Coronary artery (tissue), 2 donors: ENCODE data around the gene CAMTA1.

Experiments used
- DNase-seq: peaks from one replicate; pipeline ENCODE4 v3.0.0-alpha.2; 2017; ENCODE audit warnings: low spot score
- H3K27ac ChIP-seq, 2 donors: fragments of 200-600 bp; sonication (generic); one replicate each; pipeline ENCODE4 v1.5.1; 2016 to 2019
- H3K4me3 ChIP-seq: fragments of 200-600 bp; sonication (generic); 2 replicates; pipeline ENCODE4 v1.5.1; 2016; ENCODE audit warnings: mild to moderate bottlenecking, moderate library complexity
- TF ChIP-seq, protein P1 (sequence below): fragments of 200-600 bp; sonication (generic); IDR thresholded peaks from one replicate; pipeline ENCODE4 v1.5.1; 2019; ENCODE audit warnings: antibody characterized with exemption

CAMTA1 gene

DNA sequence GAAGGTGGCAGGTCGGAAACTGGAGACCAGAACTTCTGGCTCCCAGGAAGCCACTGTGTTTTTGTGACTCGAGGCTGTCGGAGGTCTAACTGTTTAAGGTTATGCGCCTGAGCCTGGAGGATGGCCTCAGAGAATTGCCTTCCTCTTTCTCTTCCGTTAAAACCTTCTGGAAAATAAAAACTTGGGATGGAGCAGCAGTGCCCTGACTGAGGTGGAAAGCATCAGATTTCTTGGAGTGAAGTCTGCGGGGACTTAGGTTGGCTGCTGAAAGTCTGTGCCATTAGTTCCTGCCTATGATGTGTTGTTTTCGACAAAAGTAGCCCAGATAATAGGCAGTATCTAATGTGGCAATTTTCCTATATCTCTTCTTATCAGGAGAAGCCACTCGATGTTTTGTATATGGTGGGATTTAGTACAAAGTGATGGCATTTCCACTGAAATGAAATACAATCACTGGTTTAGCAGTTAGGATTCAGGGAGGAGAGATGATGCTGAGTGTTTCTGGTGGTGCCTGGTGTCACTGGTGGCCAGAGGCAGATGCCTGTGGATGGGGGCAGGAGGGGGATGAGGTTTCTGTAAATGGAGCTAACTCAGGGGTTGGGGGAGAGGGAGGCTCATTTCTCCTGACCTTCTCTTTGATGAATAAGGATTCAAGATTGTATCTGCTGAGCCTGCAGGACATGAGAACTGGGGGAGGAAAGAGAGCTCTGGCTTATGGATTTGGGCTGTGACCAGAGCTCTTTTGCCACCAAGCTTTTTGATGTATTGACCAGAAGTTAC lies 150.8 kb downstream of the CAMTA1 start:
- DNase-seq: no peak
- Histone ChIP-seq H3K27ac (no peak overlapping the region), H3K4me3 (peak overlapping the region; percentile 50)
- TF ChIP-seq, protein P1, sequence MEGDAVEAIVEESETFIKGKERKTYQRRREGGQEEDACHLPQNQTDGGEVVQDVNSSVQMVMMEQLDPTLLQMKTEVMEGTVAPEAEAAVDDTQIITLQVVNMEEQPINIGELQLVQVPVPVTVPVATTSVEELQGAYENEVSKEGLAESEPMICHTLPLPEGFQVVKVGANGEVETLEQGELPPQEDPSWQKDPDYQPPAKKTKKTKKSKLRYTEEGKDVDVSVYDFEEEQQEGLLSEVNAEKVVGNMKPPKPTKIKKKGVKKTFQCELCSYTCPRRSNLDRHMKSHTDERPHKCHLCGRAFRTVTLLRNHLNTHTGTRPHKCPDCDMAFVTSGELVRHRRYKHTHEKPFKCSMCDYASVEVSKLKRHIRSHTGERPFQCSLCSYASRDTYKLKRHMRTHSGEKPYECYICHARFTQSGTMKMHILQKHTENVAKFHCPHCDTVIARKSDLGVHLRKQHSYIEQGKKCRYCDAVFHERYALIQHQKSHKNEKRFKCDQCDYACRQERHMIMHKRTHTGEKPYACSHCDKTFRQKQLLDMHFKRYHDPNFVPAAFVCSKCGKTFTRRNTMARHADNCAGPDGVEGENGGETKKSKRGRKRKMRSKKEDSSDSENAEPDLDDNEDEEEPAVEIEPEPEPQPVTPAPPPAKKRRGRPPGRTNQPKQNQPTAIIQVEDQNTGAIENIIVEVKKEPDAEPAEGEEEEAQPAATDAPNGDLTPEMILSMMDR: no peak

DNA sequence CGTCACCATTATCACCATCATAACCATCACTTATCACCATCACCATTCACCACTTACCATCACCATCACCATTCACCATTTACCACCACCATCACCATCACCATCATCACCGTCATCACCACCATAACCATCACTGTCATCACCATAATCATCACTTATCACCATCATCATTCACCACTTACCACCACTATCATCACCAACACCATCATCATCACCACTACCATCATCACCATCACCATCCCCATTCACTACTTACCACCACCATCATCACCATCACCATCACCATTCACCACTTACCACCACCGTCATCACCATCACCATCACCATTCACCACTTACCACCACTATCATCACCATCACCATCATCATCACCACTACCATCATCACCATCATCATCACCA lies 151.8 kb downstream of the CAMTA1 start:
- Histone ChIP-seq H3K27ac (no peak overlapping the region), H3K4me3 (no peak overlapping the region)
- TF ChIP-seq, protein P1: no peak
- DNase-seq: no peak

DNA sequence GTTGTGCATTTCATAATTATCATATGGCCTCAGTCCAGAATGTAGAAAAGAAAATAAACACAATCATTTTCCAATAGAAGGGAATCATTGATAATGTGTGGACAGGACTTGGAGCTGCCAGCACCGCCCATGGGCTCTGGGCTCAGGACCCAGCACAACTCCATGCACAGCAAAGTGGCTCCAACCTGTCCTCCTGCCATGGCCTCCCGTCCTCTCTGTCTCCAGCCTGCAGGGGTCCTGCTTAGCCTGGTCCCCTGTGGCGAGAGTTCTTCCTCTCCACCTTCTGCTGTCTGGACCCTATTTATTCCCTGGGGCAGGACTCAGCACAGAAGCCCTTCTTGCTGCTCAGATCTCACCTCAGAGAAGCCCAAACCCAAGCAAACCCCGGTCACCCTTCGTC lies 154.1 kb downstream of the CAMTA1 start:
- no peak for DNase-seq
- Histone ChIP-seq H3K27ac (no peak overlapping the region), H3K4me3 (no peak overlapping the region)
- TF ChIP-seq, protein P1: no peak

DNA sequence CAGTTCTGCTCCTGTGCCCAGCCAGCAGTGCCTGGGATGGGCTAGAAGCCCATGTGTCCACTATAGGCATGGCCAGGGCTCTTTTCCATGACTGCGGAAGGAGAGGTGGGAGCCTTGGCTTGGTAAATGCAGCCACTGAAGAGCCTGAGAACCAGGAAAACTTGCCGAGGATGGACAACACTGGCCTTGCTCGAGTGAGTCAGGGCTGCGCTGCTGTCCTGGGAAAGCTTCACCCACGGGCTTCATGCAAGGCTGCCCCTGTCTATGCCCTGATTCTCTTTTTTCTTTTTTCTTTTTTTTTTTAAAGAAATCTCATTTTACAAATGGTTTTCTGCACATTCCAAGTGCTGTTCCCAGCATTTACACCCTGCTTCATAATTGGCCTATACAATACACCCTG lies 156.5 kb downstream of the CAMTA1 start:
- TF ChIP-seq, protein P1: no peak
- Histone ChIP-seq H3K27ac (no peak overlapping the region), H3K4me3 (no peak overlapping the region)
- DNase-seq: no peak

DNA sequence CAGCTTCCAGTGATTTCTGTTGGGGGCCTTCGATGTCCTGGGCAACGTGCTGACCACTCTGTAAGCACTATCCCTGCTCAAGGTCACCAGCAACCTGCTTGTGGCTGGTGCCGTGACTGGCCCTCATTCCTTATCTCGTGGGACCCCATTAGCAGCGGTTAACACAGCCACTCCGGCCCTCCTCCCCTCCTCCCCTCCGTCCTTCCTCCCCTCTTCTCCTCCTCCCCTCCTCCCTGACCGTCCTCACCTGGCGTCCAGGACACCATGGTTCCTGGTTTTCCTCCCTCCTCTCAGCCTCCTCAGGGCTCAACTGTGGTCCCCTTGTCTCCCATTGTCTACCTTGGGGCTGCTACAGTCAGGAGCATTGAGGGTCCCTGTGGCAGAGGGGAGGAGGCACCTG lies 157.7 kb downstream of the CAMTA1 start:
- Histone ChIP-seq H3K4me3 (no peak overlapping the region), H3K27ac (no peak overlapping the region)
- DNase-seq: no peak
- TF ChIP-seq, protein P1: no peak

DNA sequence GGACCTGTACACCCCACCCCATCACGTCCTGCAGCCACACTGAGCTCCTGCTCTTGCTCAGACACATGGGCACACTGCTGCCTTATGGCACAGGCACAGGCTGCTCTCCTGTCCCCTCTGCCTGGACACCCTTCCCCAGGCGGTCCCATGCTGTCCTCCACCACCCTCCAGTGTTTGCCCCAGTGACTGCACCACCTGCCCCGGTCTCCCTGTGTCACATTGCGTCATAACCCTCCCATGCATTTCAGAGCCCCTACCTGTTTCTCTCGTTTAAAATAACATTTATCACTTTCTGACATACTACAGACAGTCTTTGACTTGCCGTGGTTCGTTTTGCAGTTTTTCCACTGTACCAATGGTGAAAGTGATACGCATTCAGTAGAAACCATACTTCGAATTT lies 159.2 kb downstream of the CAMTA1 start:
- H3K27ac ChIP-seq: no peak overlapping the region
- TF ChIP-seq, protein P1: no peak
- DNase-seq: no peak
- H3K4me3 ChIP-seq: no peak overlapping the region

DNA sequence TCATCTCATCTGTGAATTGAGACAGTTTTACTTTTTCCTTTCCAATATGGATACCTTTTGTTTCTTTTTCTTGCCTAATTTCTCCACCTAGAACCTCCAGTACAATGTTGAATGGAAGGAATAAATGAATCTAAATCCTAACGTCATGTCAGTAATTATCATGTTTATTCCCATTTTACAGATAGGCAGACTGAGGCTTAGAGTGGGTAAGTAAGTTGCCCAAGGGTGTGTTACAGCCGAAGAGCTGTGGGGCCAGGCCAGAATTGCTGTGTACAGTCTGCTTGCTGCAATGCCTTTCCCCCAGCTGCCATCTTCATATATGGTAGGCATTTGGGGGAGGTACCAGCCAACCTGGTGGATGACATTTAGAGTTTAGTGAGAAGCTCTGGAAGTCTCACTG lies 162.7 kb downstream of the CAMTA1 start:
- no peak for DNase-seq
- no peak overlapping the region for H3K4me3 ChIP-seq
- TF ChIP-seq, protein P1: no peak
- no peak overlapping the region for H3K27ac ChIP-seq
